GM04503 (cell line): ENCODE results near the gene PMF1.
A peak's percentile ranks its signal among the peaks of the same experiment; 100 is the strongest.
"Not testable (repeated sequence)": the region's sequence is repeated elsewhere in the genome, so short reads cannot be mapped to it uniquely, and the experiment has no call there.

Source experiments
- DNase-seq: peaks from one replicate; pipeline ENCODE4 v3.0.0-alpha.2; 2012; ENCODE audit warnings: low read depth

PMF1 gene

GRCh38 chr1:156196445-156196844 is 16.4 kb upstream of the PMF1 start:
- no peak for DNase-seq

- no peak for DNase-seq
These were observed 13.9 kb upstream of the PMF1 start for GRCh38 chr1:156198831-156199349.

- DNase-seq = no peak
These were observed 12.8 kb upstream of the PMF1 start for GRCh38 chr1:156200044-156200443.

- no peak for DNase-seq
These were observed 9.5 kb upstream of the PMF1 start for GRCh38 chr1:156203331-156203730.

- DNase-seq = no peak
These were observed 8.1 kb upstream of the PMF1 start for GRCh38 chr1:156204686-156205085.

GRCh38 chr1:156211243-156211642 is 1.6 kb upstream of the PMF1 start:
- DNase-seq = no peak

- DNase-seq = no peak
These were observed 677 bp upstream of the PMF1 start for GRCh38 chr1:156212130-156212529.

GRCh38 chr1:156213644-156213966 is 798 bp downstream of the PMF1 start:
- no peak for DNase-seq

GRCh38 chr1:156214024-156214748 is 1.4 kb downstream of the PMF1 start:
- DNase-seq = no peak

- not testable (repeated sequence) for DNase-seq
These were observed 3.7 kb downstream of the PMF1 start for GRCh38 chr1:156216361-156217086.

GRCh38 chr1:156217871-156218270 is 5.1 kb downstream of the PMF1 start:
- no peak for DNase-seq

GRCh38 chr1:156220226-156220625 is 7.4 kb downstream of the PMF1 start:
- no peak for DNase-seq

GRCh38 chr1:156221986-156222692 is 9.3 kb downstream of the PMF1 start:
- no peak for DNase-seq

- no peak for DNase-seq
These were observed 12.8 kb downstream of the PMF1 start for GRCh38 chr1:156225677-156226014.

GRCh38 chr1:156226116-156226538 is 13.3 kb downstream of the PMF1 start:
- DNase-seq = no peak

- DNase-seq = no peak
These were observed 14.0 kb downstream of the PMF1 start for GRCh38 chr1:156226782-156227181.

- DNase-seq = no peak
These were observed 15.7 kb downstream of the PMF1 start for GRCh38 chr1:156228501-156228900.

GRCh38 chr1:156229809-156230472 is 17.1 kb downstream of the PMF1 start:
- DNase-seq = no peak

- DNase-seq = no peak
These were observed 17.6 kb downstream of the PMF1 start for GRCh38 chr1:156230473-156230837.

GRCh38 chr1:156232201-156232894 is 19.5 kb downstream of the PMF1 start:
- no peak for DNase-seq

GRCh38 chr1:156233426-156234127 is 20.8 kb downstream of the PMF1 start:
- DNase-seq = peak; percentile 79
